ENCODE data around the gene SPRY2. TPM values are rescaled to one million over a fixed set of nuclear protein-coding genes. Genes with fewer than 3 reads are reported as not detected.

Gene SPRY2
- total RNA-seq, 1 donor from 2014 or later: 52.0 TPM

DNA sequence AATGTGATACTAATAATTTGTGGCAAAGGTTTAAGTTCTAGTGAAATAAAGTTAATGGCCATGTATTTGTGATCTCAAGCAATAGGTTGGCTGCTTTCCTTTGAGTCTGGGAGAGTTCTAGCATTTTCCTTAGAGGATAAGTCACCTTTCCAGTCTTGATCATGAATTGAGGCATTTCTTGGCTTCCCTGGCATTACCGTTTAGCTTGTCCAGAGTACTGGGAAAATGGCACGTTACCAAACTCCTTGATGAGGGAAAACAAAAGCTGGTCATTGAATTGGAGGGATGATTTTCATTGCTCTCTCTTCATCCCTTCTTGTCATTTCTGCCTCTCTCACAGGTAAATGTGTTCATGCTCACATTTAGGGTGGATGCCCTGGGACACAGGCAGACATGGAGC lies 34.0 kb upstream of the SPRY2 start:
- TF ChIP-seq, protein P1, sequence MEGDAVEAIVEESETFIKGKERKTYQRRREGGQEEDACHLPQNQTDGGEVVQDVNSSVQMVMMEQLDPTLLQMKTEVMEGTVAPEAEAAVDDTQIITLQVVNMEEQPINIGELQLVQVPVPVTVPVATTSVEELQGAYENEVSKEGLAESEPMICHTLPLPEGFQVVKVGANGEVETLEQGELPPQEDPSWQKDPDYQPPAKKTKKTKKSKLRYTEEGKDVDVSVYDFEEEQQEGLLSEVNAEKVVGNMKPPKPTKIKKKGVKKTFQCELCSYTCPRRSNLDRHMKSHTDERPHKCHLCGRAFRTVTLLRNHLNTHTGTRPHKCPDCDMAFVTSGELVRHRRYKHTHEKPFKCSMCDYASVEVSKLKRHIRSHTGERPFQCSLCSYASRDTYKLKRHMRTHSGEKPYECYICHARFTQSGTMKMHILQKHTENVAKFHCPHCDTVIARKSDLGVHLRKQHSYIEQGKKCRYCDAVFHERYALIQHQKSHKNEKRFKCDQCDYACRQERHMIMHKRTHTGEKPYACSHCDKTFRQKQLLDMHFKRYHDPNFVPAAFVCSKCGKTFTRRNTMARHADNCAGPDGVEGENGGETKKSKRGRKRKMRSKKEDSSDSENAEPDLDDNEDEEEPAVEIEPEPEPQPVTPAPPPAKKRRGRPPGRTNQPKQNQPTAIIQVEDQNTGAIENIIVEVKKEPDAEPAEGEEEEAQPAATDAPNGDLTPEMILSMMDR (IDR thresholded peaks at IDR 0.05): no peak
- H3K27me3 Mint-ChIP-seq (ENCODE audit: unreplicated experiment): no peaks in the 10 kb centered on the region

DNA sequence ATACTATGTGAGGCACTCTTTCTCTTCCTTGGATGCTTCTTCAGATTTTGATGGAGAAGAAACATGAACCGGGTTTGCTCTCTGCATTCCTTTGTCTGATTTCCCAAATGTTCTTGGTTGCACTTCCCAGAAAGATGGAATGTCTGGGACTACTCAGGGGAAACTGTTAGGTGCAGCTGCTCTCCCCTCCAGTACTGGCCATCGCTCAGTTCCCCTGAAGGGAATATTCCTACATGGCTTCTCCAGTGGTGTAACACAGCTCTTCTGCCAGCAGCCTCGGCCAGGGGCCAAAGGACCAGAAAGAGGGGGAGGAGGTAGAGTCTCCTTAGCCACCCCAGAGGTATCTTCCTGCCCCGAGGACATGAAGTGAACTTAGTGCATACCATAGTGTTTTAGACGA lies 33.5 kb upstream of the SPRY2 start:
- H3K27me3 Mint-ChIP-seq (ENCODE audit: unreplicated experiment): no peaks in the 10 kb centered on the region
- TF ChIP-seq, protein P1 (IDR thresholded peaks at IDR 0.05): no peak
- H3K4me3 Mint-ChIP-seq (ENCODE audit: unreplicated experiment): no peak overlapping the region
- peaks cover 20% of the 10 kb centered on the region for H3K4me1 Mint-ChIP-seq (ENCODE audit: unreplicated experiment)
- H3K36me3 Mint-ChIP-seq (ENCODE audit: unreplicated experiment): no peaks in the 10 kb centered on the region
- H3K27ac Mint-ChIP-seq (ENCODE audit: unreplicated experiment): peak overlapping the region; percentile 77
- no peak for DNase-seq (ENCODE audit: extremely low spot score, unreplicated experiment)
- H3K9me3 Mint-ChIP-seq (ENCODE audit: unreplicated experiment): no peaks in the 10 kb centered on the region

More for the DNA sequence above, 34.0 kb upstream of the SPRY2 start:
- no peaks in the 10 kb centered on the region for H3K9me3 Mint-ChIP-seq (ENCODE audit: unreplicated experiment)
- H3K27ac Mint-ChIP-seq (ENCODE audit: unreplicated experiment): peak overlapping the region; percentile 77
- peaks cover 20% of the 10 kb centered on the region for H3K4me1 Mint-ChIP-seq (ENCODE audit: unreplicated experiment)
- H3K4me3 Mint-ChIP-seq (ENCODE audit: unreplicated experiment): no peak overlapping the region
- no peaks in the 10 kb centered on the region for H3K36me3 Mint-ChIP-seq (ENCODE audit: unreplicated experiment)
- no peak for DNase-seq (ENCODE audit: extremely low spot score, unreplicated experiment)

DNA sequence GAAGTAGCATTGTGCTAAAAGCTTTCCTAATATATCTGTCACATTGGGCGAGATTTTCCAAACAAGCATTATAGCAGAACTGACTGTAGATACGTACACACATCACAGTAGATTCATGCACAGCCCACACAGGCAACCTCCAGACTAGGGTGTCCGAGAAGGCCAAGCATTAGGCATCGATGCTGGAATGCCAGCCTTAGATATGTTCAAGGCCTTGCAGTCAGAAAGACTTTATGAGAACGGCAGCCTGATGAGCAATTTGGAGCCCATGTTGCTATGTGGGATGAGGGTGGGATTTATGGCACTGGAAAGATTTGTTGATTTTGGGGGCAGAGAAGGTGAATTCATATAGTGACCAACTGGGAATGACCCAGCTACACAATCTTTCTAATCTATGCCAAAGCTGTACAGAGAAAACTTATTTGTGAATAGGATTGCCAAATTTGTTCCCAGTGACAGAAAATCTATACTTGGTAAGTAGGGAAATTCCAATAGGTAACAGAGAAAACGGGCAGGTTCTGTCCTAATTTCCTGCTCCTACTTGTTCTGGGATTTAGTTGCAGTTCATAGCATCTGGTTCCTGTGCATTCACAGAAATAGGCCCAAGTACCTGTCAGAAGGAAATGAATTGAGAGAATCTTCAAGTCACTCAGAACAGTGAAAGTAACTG lies 31.0 kb upstream of the SPRY2 start:
- no peak for DNase-seq (ENCODE audit: extremely low spot score, unreplicated experiment)
- no peaks in the 10 kb centered on the region for H3K9me3 Mint-ChIP-seq (ENCODE audit: unreplicated experiment)
- no peaks in the 10 kb centered on the region for H3K36me3 Mint-ChIP-seq (ENCODE audit: unreplicated experiment)
- H3K27ac Mint-ChIP-seq (ENCODE audit: unreplicated experiment): no peak overlapping the region
- no peaks in the 10 kb centered on the region for H3K27me3 Mint-ChIP-seq (ENCODE audit: unreplicated experiment)
- no peak overlapping the region for H3K4me3 Mint-ChIP-seq (ENCODE audit: unreplicated experiment)
- TF ChIP-seq, protein P1 (IDR thresholded peaks at IDR 0.05): no peak
- H3K4me1 Mint-ChIP-seq (ENCODE audit: unreplicated experiment): peaks cover 20% of the 10 kb centered on the region

DNA sequence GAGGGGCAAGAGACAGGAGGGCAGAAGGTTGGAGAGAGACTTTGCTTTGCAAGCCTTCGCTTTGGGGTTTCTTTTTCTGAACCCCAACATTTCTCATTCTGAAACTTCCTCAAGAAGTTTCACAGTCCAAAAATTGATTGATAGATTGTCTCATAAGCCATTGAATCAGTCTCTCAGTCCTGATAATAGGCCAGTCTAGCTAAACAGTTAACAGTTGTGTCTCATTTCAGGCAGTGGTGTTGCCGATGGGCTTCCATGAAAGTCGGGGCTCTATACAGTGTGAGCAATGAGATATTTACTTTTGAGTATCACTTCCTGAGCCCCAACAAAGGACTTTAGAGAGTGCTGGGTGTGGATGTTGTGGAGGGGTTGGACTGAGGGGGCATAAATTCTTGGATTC lies 26.5 kb upstream of the SPRY2 start:
- H3K4me3 Mint-ChIP-seq (ENCODE audit: unreplicated experiment): no peak overlapping the region
- no peaks in the 10 kb centered on the region for H3K9me3 Mint-ChIP-seq (ENCODE audit: unreplicated experiment)
- peaks cover 6% of the 10 kb centered on the region for H3K4me1 Mint-ChIP-seq (ENCODE audit: unreplicated experiment)
- no peak overlapping the region for H3K27ac Mint-ChIP-seq (ENCODE audit: unreplicated experiment)
- H3K27me3 Mint-ChIP-seq (ENCODE audit: unreplicated experiment): no peaks in the 10 kb centered on the region
- no peaks in the 10 kb centered on the region for H3K36me3 Mint-ChIP-seq (ENCODE audit: unreplicated experiment)
- TF ChIP-seq, protein P1 (IDR thresholded peaks at IDR 0.05): no peak
- DNase-seq (ENCODE audit: extremely low spot score, unreplicated experiment): no peak

DNA sequence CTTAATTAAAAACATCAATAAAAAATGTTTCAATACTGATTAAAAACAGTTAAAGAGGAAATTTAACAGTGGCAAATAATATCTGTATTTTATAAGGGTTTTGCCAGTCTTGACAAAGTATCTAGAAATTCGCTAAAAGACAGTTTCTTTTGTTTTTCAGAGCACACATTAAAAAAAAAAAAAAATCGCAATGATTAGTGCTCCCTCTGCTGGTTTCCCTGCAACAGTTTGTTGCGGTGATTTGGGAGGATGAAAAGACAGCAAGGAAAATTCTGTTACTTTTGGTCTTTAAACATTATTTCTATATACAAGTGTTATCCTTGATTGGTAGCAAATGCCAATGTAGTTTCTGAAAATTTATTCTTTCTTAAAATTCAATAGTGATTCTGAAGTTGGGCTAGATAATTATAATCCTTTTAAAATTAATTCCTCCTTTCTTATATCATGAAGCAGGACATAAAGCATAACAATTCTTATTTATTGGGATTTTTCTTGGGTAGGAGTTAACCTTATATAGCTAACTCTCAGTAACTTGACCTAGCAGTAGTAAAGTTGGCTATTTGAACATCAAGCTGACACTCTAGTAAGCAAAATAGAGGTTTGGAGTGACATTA lies 23.1 kb upstream of the SPRY2 start:
- no peak for DNase-seq (ENCODE audit: extremely low spot score, unreplicated experiment)
- Mint-ChIP-seq H3K9me3 (ENCODE audit: unreplicated experiment) (no peaks in the 10 kb centered on the region), H3K27ac (ENCODE audit: unreplicated experiment) (no peak overlapping the region), H3K36me3 (ENCODE audit: unreplicated experiment) (no peaks in the 10 kb centered on the region), H3K4me1 (ENCODE audit: unreplicated experiment) (peaks cover 38% of the 10 kb centered on the region), H3K4me3 (ENCODE audit: unreplicated experiment) (no peak overlapping the region), H3K27me3 (ENCODE audit: unreplicated experiment) (no peaks in the 10 kb centered on the region)
- TF ChIP-seq, protein P1 (IDR thresholded peaks at IDR 0.05): peak; percentile 87
